SKM-1 (cell line): ENCODE results near the gene CEBPG.

Experiments
- DNase-seq: peaks from one replicate; lab custom pipeline; 2025; ENCODE audit not compliant: unreplicated experiment; lab: John Stamatoyannopoulos, UW

CEBPG gene

GRCh38 chr19:33373453-33374235 is at the start of gene CEBPG:
Gene CEBPG (plus strand): TSS chr19:33373709. CDS start chr19:33379240, 5,531 bp downstream.
- DNase-seq: peak; percentile 73

GRCh38 chr19:33324628-33325027 is 48.9 kb upstream of the CEBPG start:
- DNase-seq: no peak

GRCh38 chr19:33325920-33326319 is 47.6 kb upstream of the CEBPG start:
- no peak for DNase-seq

- no peak for DNase-seq
Measured at GRCh38 chr19:33329060-33329459, 44.4 kb upstream of the CEBPG start.

- DNase-seq: peak; percentile 33
Measured at GRCh38 chr19:33329736-33330135, 43.8 kb upstream of the CEBPG start.

GRCh38 chr19:33332248-33332647 is 41.3 kb upstream of the CEBPG start:
- peak; percentile 97 for DNase-seq

GRCh38 chr19:33333151-33333550 is 40.4 kb upstream of the CEBPG start:
- DNase-seq: no peak

- no peak for DNase-seq
Measured at GRCh38 chr19:33333642-33334041, 39.9 kb upstream of the CEBPG start.

- no peak for DNase-seq
Measured at GRCh38 chr19:33334271-33334670, 39.2 kb upstream of the CEBPG start.

- no peak for DNase-seq
Measured at GRCh38 chr19:33335446-33335845, 38.1 kb upstream of the CEBPG start.

- DNase-seq: no peak
Measured at GRCh38 chr19:33339016-33339984, 34.2 kb upstream of the CEBPG start.

GRCh38 chr19:33340991-33341390 is 32.5 kb upstream of the CEBPG start:
- no peak for DNase-seq

GRCh38 chr19:33343301-33343700 is 30.2 kb upstream of the CEBPG start:
- DNase-seq: no peak

- no peak for DNase-seq
Measured at GRCh38 chr19:33343859-33344572, 29.5 kb upstream of the CEBPG start.

- DNase-seq: no peak
Measured at GRCh38 chr19:33344573-33344925, 29.0 kb upstream of the CEBPG start.

GRCh38 chr19:33345163-33345562 is 28.3 kb upstream of the CEBPG start:
- no peak for DNase-seq

GRCh38 chr19:33346665-33347064 is 26.8 kb upstream of the CEBPG start:
- DNase-seq: no peak

GRCh38 chr19:33347300-33347699 is 26.2 kb upstream of the CEBPG start:
- DNase-seq: no peak

- DNase-seq: no peak
Measured at GRCh38 chr19:33348301-33349010, 25.1 kb upstream of the CEBPG start.
